ENCODE data around the gene NLGN1.

GRCh38 chr3:173510565-173510964 lies 113.0 kb downstream of the NLGN1 start:
- TF ChIP-seq ARNTL (CRISPR knock-in tag; IDR thresholded peaks at IDR 0.05; ENCODE audit: borderline replicate concordance, low read depth), result no peak
- no peak for TF ChIP-seq TCF4 (CRISPR knock-in tag; IDR thresholded peaks at IDR 0.05; ENCODE audit: borderline replicate concordance)
- no peak for TF ChIP-seq OSR1 (CRISPR knock-in tag; IDR thresholded peaks at IDR 0.05)

Measured in SK-N-SH treated with all-trans-retinoic acid at 6 μM for 48 hours (cell line).